Naive thymus-derived CD4-positive, alpha-beta T cell (primary cell): ENCODE results near the gene SOWAHA. TPM values are rescaled to one million over a fixed set of nuclear protein-coding genes. Genes with fewer than 3 reads are reported as not detected.
"Not testable (repeated sequence)": the region's sequence is repeated elsewhere in the genome, so short reads cannot be mapped to it uniquely, and the experiment has no call there.

Experiments
- ATAC-seq: fragments of 150-1000 bp; cut with Tn5 transposase; 2 replicates; pipeline ENCODE4 v1.10.0; 2021; ENCODE audit warnings: mild to moderate bottlenecking, moderate library complexity
- CTCF ChIA-PET: fragments of 350-600 bp; sonication (Branson Sonifier 250); formaldehyde crosslinking; loops from one replicate; lab custom pipeline; 2021; ENCODE audit warnings: antibody characterized with exemption; lab: Charles Lee
- POLR2A ChIA-PET: fragments of 350-600 bp; sonication (Branson Sonifier 250); formaldehyde crosslinking; loops from one replicate; lab custom pipeline; 2021; ENCODE audit warnings: antibody characterized with exemption, inconsistent platforms; lab: Charles Lee
- DNase-seq, 9 donors: peaks; one replicate each; pipeline versions ENCODE4 v3.0.0 to v3.0.0-alpha.2; 2020 to 2022; ENCODE audit warnings: mixed read lengths in 1 of 9
- H3K27ac ChIP-seq: one replicate; pipeline ENCODE4 v1.7.0; 2013; ENCODE audit warnings: mild to moderate bottlenecking, low read depth, low read length, moderate library complexity
- H3K27me3 ChIP-seq, 2 donors: one replicate each; pipeline ENCODE4 v1.7.0; 2013; ENCODE audit warnings: low read length in 2 of 2, mild to moderate bottlenecking in 2 of 2, moderate library complexity in 2 of 2; ENCODE audit not compliant: control insufficient read depth in 2 of 2, insufficient read depth in 2 of 2
- H3K36me3 ChIP-seq, 3 experiments: 1 replicate in 2 of 3; 2 replicates in 1 of 3; pipeline ENCODE4 v1.7.0; 2013; ENCODE audit warnings: low read length in 3 of 3, mild to moderate bottlenecking in 3 of 3, moderate library complexity in 1 of 3; ENCODE audit not compliant: insufficient read depth in 3 of 3, control insufficient read depth in 2 of 3
- H3K4me1 ChIP-seq, 2 donors: one replicate each; pipeline ENCODE4 v1.7.0; 2013; ENCODE audit warnings: low read length in 2 of 2, mild to moderate bottlenecking in 2 of 2, moderate library complexity in 1 of 2; ENCODE audit not compliant: control insufficient read depth in 2 of 2, insufficient read depth in 2 of 2
- H3K4me3 ChIP-seq: 2 replicates; pipeline ENCODE4 v1.7.0; 2013; ENCODE audit warnings: mild to moderate bottlenecking, low read length
- H3K9me3 ChIP-seq, 3 experiments: 1 replicate in 2 of 3; 2 replicates in 1 of 3; pipeline ENCODE4 v1.7.0; 2013; ENCODE audit warnings: low read length in 3 of 3; ENCODE audit not compliant: control insufficient read depth in 2 of 3
- H3K27ac Mint-ChIP-seq, 9 donors: one replicate each; pipeline ENCODE4 v1.8.0; 2020 to 2022; ENCODE audit warnings: mixed read lengths in 9 of 9, mild to moderate bottlenecking in 8 of 9, moderate library complexity in 5 of 9, inconsistent platforms in 2 of 9
- H3K27me3 Mint-ChIP-seq, 5 donors: one replicate each; pipeline ENCODE4 v1.8.0; 2021 to 2022; ENCODE audit warnings: mixed read lengths in 5 of 5, mild to moderate bottlenecking in 1 of 5
- H3K36me3 Mint-ChIP-seq, 5 donors: one replicate each; pipeline ENCODE4 v1.8.0; 2020 to 2022; ENCODE audit warnings: mixed read lengths in 5 of 5, mild to moderate bottlenecking in 3 of 5, inconsistent platforms in 1 of 5
- H3K4me1 Mint-ChIP-seq, 7 donors: one replicate each; pipeline ENCODE4 v1.8.0; 2020 to 2022; ENCODE audit warnings: mixed read lengths in 7 of 7, mild to moderate bottlenecking in 3 of 7, inconsistent platforms in 1 of 7
- H3K4me3 Mint-ChIP-seq, 10 donors: one replicate each; pipeline ENCODE4 v1.8.0; 2020 to 2022; ENCODE audit warnings: mild to moderate bottlenecking in 10 of 10, mixed read lengths in 10 of 10, moderate library complexity in 6 of 10, inconsistent platforms in 2 of 10
- H3K9me3 Mint-ChIP-seq, 11 donors: one replicate each; pipeline ENCODE4 v1.8.0; 2020 to 2022; ENCODE audit warnings: mixed read lengths in 11 of 11, mild to moderate bottlenecking in 4 of 11, inconsistent platforms in 1 of 11, moderate library complexity in 1 of 11
- intact Hi-C, 2 donors: fragments of 100-400 bp; cut with micrococcal nuclease; formaldehyde crosslinking; loops; one replicate each; pipeline ENCODE4 v1.15.1; 2023
- polyA plus RNA-seq, 2 donors: library from polyadenylated mRNA; unstranded; fragments of 300-500 nt; fragmentation: Illumina TruSeq; gene quantifications; one replicate each; pipeline ENCODE4 v1.2.3, GENCODE V29; 2021
- total RNA-seq, 6 experiments: library from RNA in 5 of 6; stranded (reverse) in 5 of 6; gene quantifications; 1 replicate in 5 of 6; 2 replicates in 1 of 6; pipeline ENCODE4 v1.2.3 and lab custom pipeline; 2021 to 2026

Gene SOWAHA
- total and polyA plus RNA-seq, 7 experiments from 2014 or later: 0.15 TPM; not detected in 6

- H3K4me3 ChIP-seq, ATAC-seq, H3K4me1 ChIP-seq, DNase-seq, H3K36me3 Mint-ChIP-seq, H3K9me3 ChIP-seq, H3K27ac ChIP-seq, H3K27ac Mint-ChIP-seq, H3K36me3 ChIP-seq, H3K27me3 ChIP-seq, H3K4me3 Mint-ChIP-seq, H3K9me3 Mint-ChIP-seq, H3K4me1 Mint-ChIP-seq: not testable (repeated sequence)
- ChIA-PET POLR2A (interaction anchor here (0.7 to 1.4 kb wide), 2 partner anchors 9 to 11 kb away, joined by 3 to 6 read pairs; partner anchors contain the start of gene SOWAHA), CTCF (interaction anchor here (0.8 kb wide), 1 partner anchor 106 kb away, joined by 3 read pairs; no protein-coding TSS in a partner anchor)
- intact Hi-C loops: loop anchor here in 1 of 2 donors (1.0 kb wide), 1 partner anchor 276 kb away; no protein-coding TSS in a partner anchor
- peaks cover 48 to 73% (median 65%) of the 10 kb centered on the region in 5 donors for H3K27me3 Mint-ChIP-seq
Measured at GRCh38 chr5:132802685-132803066, 10.4 kb upstream of the SOWAHA start.

- H3K4me1 Mint-ChIP-seq, ATAC-seq, H3K4me1 ChIP-seq, H3K4me3 Mint-ChIP-seq, H3K4me3 ChIP-seq, intact Hi-C loops, H3K27me3 ChIP-seq, DNase-seq, H3K36me3 Mint-ChIP-seq, H3K27ac ChIP-seq, H3K9me3 Mint-ChIP-seq, POLR2A ChIA-PET, CTCF ChIA-PET, H3K9me3 ChIP-seq, H3K36me3 ChIP-seq, H3K27ac Mint-ChIP-seq: not testable (repeated sequence)
- peaks cover 50 to 75% (median 69%) of the 10 kb centered on the region in 5 donors for H3K27me3 Mint-ChIP-seq
Measured at GRCh38 chr5:132804219-132804618, 8.9 kb upstream of the SOWAHA start.

GRCh38 chr5:132805872-132806271, 7.2 kb upstream of the SOWAHA start:
- H3K27me3 ChIP-seq, H3K4me1 Mint-ChIP-seq, H3K27ac Mint-ChIP-seq, POLR2A ChIA-PET, H3K36me3 Mint-ChIP-seq, H3K9me3 Mint-ChIP-seq, H3K4me1 ChIP-seq, H3K4me3 Mint-ChIP-seq, ATAC-seq, DNase-seq, H3K36me3 ChIP-seq, H3K27ac ChIP-seq, CTCF ChIA-PET, intact Hi-C loops, H3K4me3 ChIP-seq, H3K9me3 ChIP-seq: not testable (repeated sequence)
- H3K27me3 Mint-ChIP-seq: peaks cover 67 to 78% (median 76%) of the 10 kb centered on the region in 5 donors

- H3K36me3 Mint-ChIP-seq, H3K4me3 Mint-ChIP-seq, H3K4me1 ChIP-seq, H3K27me3 ChIP-seq, H3K4me3 ChIP-seq, H3K4me1 Mint-ChIP-seq, H3K36me3 ChIP-seq, H3K9me3 Mint-ChIP-seq, intact Hi-C loops, POLR2A ChIA-PET, H3K27ac Mint-ChIP-seq, H3K27ac ChIP-seq, H3K9me3 ChIP-seq, ATAC-seq, DNase-seq: not testable (repeated sequence)
- CTCF ChIA-PET: interaction anchor here (0.8 kb wide), 1 partner anchor 13 kb away, joined by 4 read pairs; no protein-coding TSS in a partner anchor
- peaks cover 68 to 80% (median 79%) of the 10 kb centered on the region in 5 donors for H3K27me3 Mint-ChIP-seq
Measured at GRCh38 chr5:132806804-132807162, 6.3 kb upstream of the SOWAHA start.

- Mint-ChIP-seq H3K4me3 (no peak overlapping the region), H3K36me3 (peaks cover 0 to 7% (median 0%) of the 10 kb centered on the region in 5 donors), H3K27ac (peak overlapping the region in 1 of 9 donors; percentile 35), H3K27me3 (peaks cover 68 to 80% (median 79%) of the 10 kb centered on the region in 5 donors), H3K9me3 (peaks cover 0 to 3% (median 0%) of the 10 kb centered on the region in 11 donors), H3K4me1 (peaks cover 3 to 6% (median 3%) of the 10 kb centered on the region in 7 donors)
- Histone ChIP-seq H3K4me3 (no peak overlapping the region), H3K36me3 (no peaks in the 10 kb centered on the region), H3K27ac (no peak overlapping the region), H3K9me3 (no peaks in the 10 kb centered on the region), H3K27me3 (peaks cover 4% of the 10 kb centered on the region in 2 donors), H3K4me1 (no peaks in the 10 kb centered on the region)
- intact Hi-C loops: no loop called here
- ChIA-PET POLR2A (interaction anchor here (0.6 kb wide), 1 partner anchor 155 kb away, joined by 3 read pairs; no protein-coding TSS in a partner anchor), CTCF (interaction anchor here (0.8 to 1.0 kb wide), 2 partner anchors 13 to 14 kb away, joined by 4 to 5 read pairs; no protein-coding TSS in a partner anchor)
- no peak for DNase-seq
- ATAC-seq: no peak
Measured at GRCh38 chr5:132807163-132807838, 5.8 kb upstream of the SOWAHA start.

GRCh38 chr5:132808448-132808847, 4.7 kb upstream of the SOWAHA start:
- H3K4me1 Mint-ChIP-seq: peaks cover 7 to 13% (median 11%) of the 10 kb centered on the region in 7 donors
- intact Hi-C loops: no loop called here
- Histone ChIP-seq H3K27ac (no peak overlapping the region), H3K4me3 (no peak overlapping the region), H3K9me3 (no peaks in the 10 kb centered on the region), H3K4me1 (no peaks in the 10 kb centered on the region), H3K36me3 (no peaks in the 10 kb centered on the region), H3K27me3 (peaks cover 4 to 8% of the 10 kb centered on the region in 2 donors)
- POLR2A ChIA-PET: no interaction called here
- H3K36me3 Mint-ChIP-seq: peaks cover 0 to 7% (median 0%) of the 10 kb centered on the region in 5 donors
- H3K27ac Mint-ChIP-seq: no peak overlapping the region
- no peak overlapping the region for H3K4me3 Mint-ChIP-seq
- peaks cover 0 to 3% (median 0%) of the 10 kb centered on the region in 11 donors for H3K9me3 Mint-ChIP-seq
- CTCF ChIA-PET: interaction anchor here (2.6 kb wide), 1 partner anchor 12 kb away, joined by 8 read pairs; no protein-coding TSS in a partner anchor
- no peak for DNase-seq
- ATAC-seq: no peak
- peaks cover 71 to 79% (median 76%) of the 10 kb centered on the region in 5 donors for H3K27me3 Mint-ChIP-seq
